IPS-NIHi7 (cell line): ENCODE results near the gene OTOF.
"Not testable (repeated sequence)": the region's sequence is repeated elsewhere in the genome, so short reads cannot be mapped to it uniquely, and the experiment has no call there.

Experiments used
- DNase-seq: peaks from one replicate; pipeline ENCODE4 v3.0.0; 2012; ENCODE audit warnings: mixed read lengths; ENCODE audit errors: extremely low spot score

Gene OTOF

GRCh38 chr2:26480566-26481423 lies 2.9 kb upstream of the OTOF start:
- no peak for DNase-seq

GRCh38 chr2:26479789-26480565 lies 2.1 kb upstream of the OTOF start:
- DNase-seq: no peak

- no peak for DNase-seq
These were observed 1.3 kb upstream of the OTOF start for GRCh38 chr2:26479131-26479788.

- DNase-seq: no peak
These were observed 442 bp upstream of the OTOF start for GRCh38 chr2:26478366-26478765.

- DNase-seq: no peak
These were observed 606 bp downstream of the OTOF start for GRCh38 chr2:26477126-26477910.

- DNase-seq: no peak
These were observed 2.0 kb downstream of the OTOF start for GRCh38 chr2:26475832-26476501.

GRCh38 chr2:26475037-26475436 lies 2.9 kb downstream of the OTOF start:
- no peak for DNase-seq

- DNase-seq: no peak
These were observed 3.6 kb downstream of the OTOF start for GRCh38 chr2:26474261-26474785.

- no peak for DNase-seq
These were observed 4.1 kb downstream of the OTOF start for GRCh38 chr2:26473796-26474195.

GRCh38 chr2:26472821-26473655 lies 4.9 kb downstream of the OTOF start:
- no peak for DNase-seq

- no peak for DNase-seq
These were observed 5.9 kb downstream of the OTOF start for GRCh38 chr2:26471766-26472706.

- DNase-seq: peak; percentile 47
These were observed 6.6 kb downstream of the OTOF start for GRCh38 chr2:26471289-26471688.

- DNase-seq: no peak
These were observed 7.2 kb downstream of the OTOF start for GRCh38 chr2:26470601-26471260.

- DNase-seq: no peak
These were observed 8.0 kb downstream of the OTOF start for GRCh38 chr2:26469955-26470354.

- peak; percentile 80 for DNase-seq
These were observed 8.7 kb downstream of the OTOF start for GRCh38 chr2:26469092-26469710.

GRCh38 chr2:26468544-26468943 lies 9.4 kb downstream of the OTOF start:
- DNase-seq: not testable (repeated sequence)

GRCh38 chr2:26466662-26467310 lies 11.1 kb downstream of the OTOF start:
- no peak for DNase-seq
